Activated T-cell treated with anti-CD3 and anti-CD28 coated beads, Interleukin-2, amount 50 U/mL, for 24 hours (primary cell): ENCODE measurements around the gene GPR22.

Experiments used
- DNase-seq: peaks from one replicate; pipeline ENCODE4 v3.0.0-alpha.2; 2020
- H3K27ac Mint-ChIP-seq: 2 replicates; pipeline ENCODE4 v1.8.0; 2020; ENCODE audit warnings: mild to moderate bottlenecking, mixed read lengths
- H3K27me3 Mint-ChIP-seq: 2 replicates; pipeline ENCODE4 v1.8.0; 2020; ENCODE audit warnings: mixed read lengths
- H3K36me3 Mint-ChIP-seq: 2 replicates; pipeline ENCODE4 v1.8.0; 2020; ENCODE audit warnings: low read depth, mixed read lengths
- H3K4me1 Mint-ChIP-seq: 2 replicates; pipeline ENCODE4 v1.8.0; 2020; ENCODE audit warnings: low read depth, mixed read lengths
- H3K4me3 Mint-ChIP-seq: 2 replicates; pipeline ENCODE4 v1.8.0; 2020; ENCODE audit warnings: mild to moderate bottlenecking, moderate library complexity, mixed read lengths
- H3K9me3 Mint-ChIP-seq: 2 replicates; pipeline ENCODE4 v1.8.0; 2020; ENCODE audit warnings: mixed read lengths

Gene GPR22, protein sequence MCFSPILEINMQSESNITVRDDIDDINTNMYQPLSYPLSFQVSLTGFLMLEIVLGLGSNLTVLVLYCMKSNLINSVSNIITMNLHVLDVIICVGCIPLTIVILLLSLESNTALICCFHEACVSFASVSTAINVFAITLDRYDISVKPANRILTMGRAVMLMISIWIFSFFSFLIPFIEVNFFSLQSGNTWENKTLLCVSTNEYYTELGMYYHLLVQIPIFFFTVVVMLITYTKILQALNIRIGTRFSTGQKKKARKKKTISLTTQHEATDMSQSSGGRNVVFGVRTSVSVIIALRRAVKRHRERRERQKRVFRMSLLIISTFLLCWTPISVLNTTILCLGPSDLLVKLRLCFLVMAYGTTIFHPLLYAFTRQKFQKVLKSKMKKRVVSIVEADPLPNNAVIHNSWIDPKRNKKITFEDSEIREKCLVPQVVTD

DNA sequence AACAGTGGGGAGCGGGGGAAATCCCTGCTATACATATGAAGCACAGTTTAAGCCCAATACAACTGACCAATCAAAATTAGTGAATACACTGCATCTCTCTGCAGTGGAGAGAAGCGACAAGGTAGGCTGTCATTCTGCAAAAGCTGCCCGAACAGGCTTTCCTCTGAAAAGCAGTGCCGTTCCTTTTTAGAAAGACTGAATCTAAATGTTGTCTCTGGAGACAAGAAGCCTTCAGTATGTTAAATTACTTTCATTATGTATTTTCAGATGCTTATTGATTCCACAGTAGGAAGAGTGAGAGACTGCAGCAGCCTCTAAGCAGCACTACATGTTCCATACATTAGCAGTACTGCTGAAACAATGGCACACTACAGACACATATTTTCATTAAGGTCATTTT lies at the start of gene GPR22:
Gene GPR22 (plus strand): TSS at position 129 of the 400 bp plus-strand sequence. CDS start 4,004 bp downstream, outside the sequence.
- H3K9me3 Mint-ChIP-seq, result no peaks in the 10 kb centered on the region
- peaks cover 5% of the 10 kb centered on the region for H3K36me3 Mint-ChIP-seq
- DNase-seq, result no peak
- H3K4me3 Mint-ChIP-seq, result no peak within 1 kb of the TSS
- H3K27me3 Mint-ChIP-seq, result no peaks in the 10 kb centered on the region
- no peak within 1 kb of the TSS for H3K27ac Mint-ChIP-seq
- peaks cover 2% of the 10 kb centered on the region for H3K4me1 Mint-ChIP-seq

DNA sequence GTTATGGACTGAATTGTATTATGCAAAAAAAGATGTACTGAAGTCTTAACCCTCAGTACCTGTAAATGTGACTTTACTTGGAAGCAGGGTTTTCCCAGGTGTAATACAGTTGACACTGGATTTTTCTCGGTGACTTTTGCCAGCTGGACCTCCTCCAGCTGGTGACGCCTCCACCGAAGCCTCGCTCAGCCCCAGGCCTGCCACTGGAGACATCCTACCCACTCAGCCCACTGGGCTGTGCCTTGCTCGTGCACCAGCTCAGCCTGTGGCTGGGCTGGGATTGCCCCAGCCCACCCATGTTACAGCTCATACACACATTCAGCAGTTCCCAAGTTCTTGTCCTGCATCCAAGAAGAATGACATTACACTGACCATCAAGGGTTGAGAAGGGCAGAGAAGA lies 42.4 kb upstream of the GPR22 start:
- Mint-ChIP-seq H3K36me3 (peaks cover 43% of the 10 kb centered on the region), H3K27me3 (no peaks in the 10 kb centered on the region), H3K4me1 (peaks cover 16% of the 10 kb centered on the region), H3K27ac (no peak overlapping the region), H3K9me3 (peaks cover 2% of the 10 kb centered on the region), H3K4me3 (no peak overlapping the region)
- DNase-seq, result no peak

DNA sequence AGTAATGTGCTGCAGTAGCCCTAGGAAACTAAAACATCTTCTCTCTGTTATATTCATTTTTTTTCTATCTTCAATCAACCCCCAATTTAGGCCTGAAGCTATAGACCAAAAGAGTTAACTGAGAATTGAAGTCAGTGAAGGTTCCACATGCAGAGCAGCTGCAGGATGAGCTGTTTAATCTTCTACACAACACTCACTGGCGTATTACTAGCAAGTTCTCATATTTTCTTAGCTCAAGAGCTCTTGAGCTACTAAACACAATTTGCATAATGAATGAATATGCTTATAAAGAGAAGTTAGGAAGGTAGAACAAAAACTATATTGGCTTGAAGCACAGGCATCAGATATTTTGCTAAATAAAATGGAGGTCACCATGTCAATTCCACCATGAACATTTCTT lies 41.2 kb upstream of the GPR22 start:
- Mint-ChIP-seq H3K36me3 (peaks cover 46% of the 10 kb centered on the region), H3K9me3 (peaks cover 5% of the 10 kb centered on the region), H3K4me1 (peaks cover 14% of the 10 kb centered on the region), H3K27me3 (no peaks in the 10 kb centered on the region), H3K27ac (no peak overlapping the region), H3K4me3 (no peak overlapping the region)
- DNase-seq, result no peak

DNA sequence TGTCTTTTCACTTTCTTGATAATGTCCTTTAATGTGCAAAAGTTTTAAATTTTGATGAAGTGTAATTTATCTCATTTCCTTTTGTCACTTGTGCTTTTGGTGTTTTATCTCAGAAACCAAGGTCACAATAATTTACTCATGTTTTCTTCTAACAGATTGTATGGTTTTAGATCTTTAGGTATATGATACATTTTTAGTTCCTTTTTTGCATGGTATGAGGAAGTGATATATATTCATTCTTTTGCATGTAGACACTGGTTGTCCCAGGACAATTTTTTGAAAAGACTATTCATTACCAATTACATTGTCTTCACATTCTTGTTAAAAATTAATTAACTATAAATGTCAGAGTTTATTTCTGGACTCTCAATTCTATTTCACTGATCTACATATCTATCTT lies 39.8 kb upstream of the GPR22 start:
- Mint-ChIP-seq H3K36me3 (peaks cover 51% of the 10 kb centered on the region), H3K27me3 (no peaks in the 10 kb centered on the region), H3K4me1 (peaks cover 15% of the 10 kb centered on the region), H3K4me3 (no peak overlapping the region), H3K27ac (no peak overlapping the region), H3K9me3 (peaks cover 9% of the 10 kb centered on the region)
- DNase-seq, result no peak

DNA sequence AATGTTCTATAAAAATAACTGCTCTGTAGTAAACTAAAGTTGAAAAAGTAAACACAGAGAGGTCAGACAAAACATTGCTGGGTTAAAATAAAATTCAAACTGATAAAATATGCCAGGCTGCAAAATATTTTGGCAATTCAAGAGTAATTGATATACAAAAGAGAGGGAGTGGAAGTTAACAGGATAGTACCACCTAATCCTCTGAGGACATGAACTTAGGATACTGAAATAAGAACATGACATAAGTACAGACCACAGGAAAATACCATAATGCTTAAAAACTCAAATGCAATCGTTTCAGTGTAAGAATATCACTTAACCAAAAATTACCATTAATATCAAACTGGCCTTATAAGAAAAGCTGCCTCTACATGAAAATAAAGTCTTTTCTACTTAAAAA lies 37.6 kb upstream of the GPR22 start:
- H3K27ac Mint-ChIP-seq, result no peak overlapping the region

DNA sequence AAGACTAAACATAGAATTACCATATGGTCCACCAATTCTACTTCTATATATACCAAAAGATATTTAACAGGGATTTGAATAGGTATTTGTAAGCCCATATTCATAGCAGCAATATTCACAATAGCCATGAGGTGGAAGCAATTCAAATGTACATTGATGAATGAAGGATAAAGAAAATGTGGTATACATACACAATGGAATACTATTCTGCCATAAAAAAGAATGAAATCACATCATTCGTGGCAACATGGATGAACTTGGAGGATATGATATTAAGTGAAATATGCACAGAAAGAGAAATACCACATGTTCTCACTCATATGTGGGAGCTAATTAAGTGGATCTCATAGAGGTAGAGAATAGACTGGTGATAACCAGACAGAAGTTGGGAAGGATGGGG lies 34.1 kb upstream of the GPR22 start:
- H3K36me3 Mint-ChIP-seq, result peaks cover 34% of the 10 kb centered on the region
- H3K27me3 Mint-ChIP-seq, result no peaks in the 10 kb centered on the region
- H3K4me3 Mint-ChIP-seq, result no peak overlapping the region
- peaks cover 8% of the 10 kb centered on the region for H3K4me1 Mint-ChIP-seq
- H3K9me3 Mint-ChIP-seq, result peaks cover 13% of the 10 kb centered on the region
- DNase-seq, result no peak
- H3K27ac Mint-ChIP-seq, result no peak overlapping the region

More for the DNA sequence above, 37.6 kb upstream of the GPR22 start:
- Mint-ChIP-seq H3K9me3 (peaks cover 15% of the 10 kb centered on the region), H3K4me3 (no peak overlapping the region), H3K36me3 (peaks cover 53% of the 10 kb centered on the region), H3K4me1 (peaks cover 15% of the 10 kb centered on the region), H3K27me3 (no peaks in the 10 kb centered on the region)
- DNase-seq, result no peak

DNA sequence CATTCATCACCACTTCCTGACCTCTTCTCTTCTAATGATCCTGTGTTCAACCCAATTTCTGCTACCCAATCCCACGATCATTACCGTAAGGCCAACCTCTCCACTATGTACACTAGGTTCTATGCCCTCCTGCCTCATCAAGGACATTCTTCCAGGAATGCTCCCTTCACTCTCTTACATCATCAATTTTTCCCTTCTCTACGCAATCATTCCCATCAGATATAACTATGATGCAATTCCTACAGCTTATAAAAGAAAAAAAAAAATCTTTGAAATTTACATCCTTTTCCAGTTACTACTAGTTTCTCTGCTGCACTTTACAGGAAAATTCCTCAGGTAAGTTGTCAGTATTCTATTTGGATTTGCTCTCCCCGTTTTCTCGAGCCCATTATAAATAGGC lies 30.8 kb upstream of the GPR22 start:
- no peak overlapping the region for H3K27ac Mint-ChIP-seq
- no peaks in the 10 kb centered on the region for H3K27me3 Mint-ChIP-seq
- peaks cover 9% of the 10 kb centered on the region for H3K4me1 Mint-ChIP-seq
- peaks cover 37% of the 10 kb centered on the region for H3K36me3 Mint-ChIP-seq
- H3K9me3 Mint-ChIP-seq, result peaks cover 8% of the 10 kb centered on the region
- DNase-seq, result no peak
- H3K4me3 Mint-ChIP-seq, result no peak overlapping the region

DNA sequence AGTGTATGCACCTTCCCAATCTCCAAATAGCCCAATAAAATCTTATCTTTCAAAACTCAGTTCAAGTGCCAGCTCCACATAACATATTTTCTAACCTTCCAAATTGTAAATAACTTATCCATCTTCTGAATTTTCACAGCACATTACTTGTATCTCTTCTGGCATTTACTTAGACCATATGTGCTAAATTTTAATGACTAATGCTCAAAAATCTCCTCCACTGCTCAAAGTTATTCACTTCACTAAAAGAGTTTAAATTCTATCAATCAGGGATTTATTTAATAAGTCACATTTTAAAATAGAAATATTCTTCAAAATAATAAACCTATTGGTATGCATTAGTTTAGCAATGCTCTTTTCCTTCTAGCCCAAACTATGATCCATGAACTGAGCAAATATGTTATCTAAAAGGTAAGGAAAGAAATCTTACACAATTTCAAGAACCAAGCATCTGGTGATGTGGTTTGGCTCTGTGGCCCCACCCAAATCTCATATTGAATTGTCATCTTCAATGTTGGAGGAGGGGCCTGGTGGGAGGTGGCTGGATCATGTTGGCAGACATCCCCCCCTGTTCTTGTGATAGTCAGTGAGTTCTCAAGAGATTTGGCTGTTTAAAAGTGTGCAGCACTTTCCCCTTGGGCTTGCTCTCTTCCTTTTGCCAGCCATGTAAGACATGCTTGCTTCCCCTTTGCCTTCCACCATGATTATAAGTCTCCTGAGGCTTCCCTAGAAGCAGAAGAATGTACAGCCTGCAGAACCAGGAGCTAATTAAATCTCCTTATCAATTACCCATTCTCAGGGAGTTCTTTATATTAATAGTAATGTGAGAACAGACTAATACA lies 28.1 kb upstream of the GPR22 start:
- Mint-ChIP-seq H3K27me3 (no peaks in the 10 kb centered on the region), H3K9me3 (no peaks in the 10 kb centered on the region), H3K4me1 (peaks cover 16% of the 10 kb centered on the region), H3K4me3 (no peak overlapping the region), H3K36me3 (peaks cover 28% of the 10 kb centered on the region), H3K27ac (no peak overlapping the region)
- DNase-seq, result no peak

DNA sequence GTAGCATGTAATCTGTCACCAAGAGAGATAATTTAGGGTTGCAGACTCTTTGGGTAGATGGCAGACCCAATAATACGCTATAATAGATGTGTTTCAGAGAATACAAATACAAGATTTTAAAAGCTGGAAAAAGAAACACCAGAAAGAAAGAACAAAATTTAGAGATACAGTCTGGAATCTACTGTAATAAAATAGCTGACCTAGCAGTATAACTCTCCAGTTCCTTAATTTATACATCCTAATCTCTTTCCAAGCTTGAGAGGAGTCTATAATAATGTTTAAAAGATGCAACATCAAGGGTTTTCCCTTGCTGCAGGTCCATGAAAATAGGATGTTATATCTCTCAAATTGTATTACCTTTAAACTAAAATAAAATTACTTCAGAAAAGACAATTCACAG lies 27.2 kb upstream of the GPR22 start:
- DNase-seq, result no peak
- peaks cover 21% of the 10 kb centered on the region for H3K4me1 Mint-ChIP-seq
- no peak overlapping the region for H3K4me3 Mint-ChIP-seq
- no peak overlapping the region for H3K27ac Mint-ChIP-seq
- H3K9me3 Mint-ChIP-seq, result no peaks in the 10 kb centered on the region
- peaks cover 28% of the 10 kb centered on the region for H3K36me3 Mint-ChIP-seq
- H3K27me3 Mint-ChIP-seq, result no peaks in the 10 kb centered on the region

DNA sequence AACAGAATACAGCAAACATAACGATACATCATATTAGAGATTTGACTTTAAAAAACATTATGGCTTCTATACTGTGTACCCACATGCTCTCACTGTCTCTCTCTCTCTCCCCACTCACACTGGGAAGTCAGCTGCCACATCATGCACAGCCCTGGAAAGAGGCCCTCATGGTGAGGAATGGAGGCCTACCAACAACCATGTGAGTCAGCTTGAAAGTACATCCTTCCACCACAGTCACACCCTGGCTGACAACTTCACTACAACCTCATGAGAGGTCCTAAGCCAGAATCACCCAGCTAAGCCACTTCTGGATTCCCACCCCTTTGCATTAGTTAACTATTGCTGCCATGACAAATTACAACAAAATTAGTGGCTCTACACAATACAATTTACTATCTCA lies 23.3 kb upstream of the GPR22 start:
- H3K27ac Mint-ChIP-seq, result no peak overlapping the region
- H3K4me3 Mint-ChIP-seq, result no peak overlapping the region
- H3K36me3 Mint-ChIP-seq, result peaks cover 44% of the 10 kb centered on the region
- H3K9me3 Mint-ChIP-seq, result no peaks in the 10 kb centered on the region
- no peaks in the 10 kb centered on the region for H3K27me3 Mint-ChIP-seq
- peaks cover 23% of the 10 kb centered on the region for H3K4me1 Mint-ChIP-seq
- DNase-seq, result no peak

DNA sequence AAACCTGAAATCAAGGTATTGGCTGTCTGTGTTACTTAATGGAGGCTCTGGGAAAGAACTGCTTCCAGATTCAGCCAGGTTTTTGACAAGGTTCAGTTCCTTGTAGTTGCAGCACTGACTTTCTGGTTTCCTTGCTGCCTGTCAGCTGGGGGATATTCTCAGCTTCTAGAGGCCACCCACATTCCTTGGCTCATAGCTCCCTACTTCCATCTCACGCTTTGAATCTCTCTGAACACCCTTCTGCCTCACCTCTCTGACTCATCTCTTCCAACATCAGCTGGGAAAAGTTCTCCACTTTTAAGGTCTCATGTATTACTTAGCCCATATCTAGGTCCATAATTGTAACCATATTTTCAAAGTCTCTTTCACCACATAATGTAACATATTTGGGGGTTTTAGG lies 22.9 kb upstream of the GPR22 start:
- Mint-ChIP-seq H3K4me3 (no peak overlapping the region), H3K27me3 (no peaks in the 10 kb centered on the region), H3K36me3 (peaks cover 41% of the 10 kb centered on the region), H3K9me3 (no peaks in the 10 kb centered on the region), H3K27ac (no peak overlapping the region), H3K4me1 (peaks cover 22% of the 10 kb centered on the region)
- no peak for DNase-seq

DNA sequence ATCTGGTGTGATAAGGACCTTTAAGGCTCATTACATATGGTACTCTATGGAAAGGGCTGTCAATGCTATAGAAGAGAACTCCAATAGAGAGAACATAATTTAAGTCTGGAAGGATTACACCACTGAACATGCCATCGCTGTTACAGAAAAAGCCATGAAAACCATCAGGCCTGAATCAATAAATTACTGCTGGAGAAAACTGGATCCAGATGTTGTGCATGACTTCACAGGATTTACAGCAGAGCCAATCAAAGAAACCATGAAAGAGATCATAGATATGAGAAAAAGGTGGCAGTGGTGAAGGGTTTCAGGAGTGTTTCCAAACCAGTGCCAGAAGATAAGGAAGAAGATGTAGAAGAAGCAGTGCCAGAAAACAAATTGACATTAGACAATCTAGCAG lies 18.9 kb upstream of the GPR22 start:
- no peak overlapping the region for H3K27ac Mint-ChIP-seq
- no peak for DNase-seq
- H3K4me3 Mint-ChIP-seq, result no peak overlapping the region
- H3K27me3 Mint-ChIP-seq, result no peaks in the 10 kb centered on the region
- H3K36me3 Mint-ChIP-seq, result peaks cover 39% of the 10 kb centered on the region
- peaks cover 18% of the 10 kb centered on the region for H3K4me1 Mint-ChIP-seq
- H3K9me3 Mint-ChIP-seq, result no peaks in the 10 kb centered on the region

DNA sequence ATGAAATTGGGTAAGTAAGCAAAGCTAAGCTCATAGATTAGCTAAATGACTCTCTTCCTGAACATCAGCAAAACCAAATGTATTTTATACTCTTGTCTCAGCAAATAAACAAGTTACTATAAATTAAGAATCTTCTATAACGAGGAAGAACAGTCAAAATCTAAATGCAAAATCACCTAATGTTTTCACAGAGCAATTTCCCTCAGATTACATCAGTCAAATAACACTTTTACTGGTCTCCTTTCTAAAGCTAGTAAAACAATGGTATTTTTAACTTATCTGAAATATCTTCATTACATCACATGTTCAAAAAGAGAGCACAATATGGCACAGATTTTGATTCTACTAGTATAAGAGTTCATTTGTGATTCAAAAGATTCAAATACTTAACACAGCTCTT lies 16.5 kb upstream of the GPR22 start:
- peaks cover 7% of the 10 kb centered on the region for H3K4me1 Mint-ChIP-seq
- H3K27ac Mint-ChIP-seq, result no peak overlapping the region

DNA sequence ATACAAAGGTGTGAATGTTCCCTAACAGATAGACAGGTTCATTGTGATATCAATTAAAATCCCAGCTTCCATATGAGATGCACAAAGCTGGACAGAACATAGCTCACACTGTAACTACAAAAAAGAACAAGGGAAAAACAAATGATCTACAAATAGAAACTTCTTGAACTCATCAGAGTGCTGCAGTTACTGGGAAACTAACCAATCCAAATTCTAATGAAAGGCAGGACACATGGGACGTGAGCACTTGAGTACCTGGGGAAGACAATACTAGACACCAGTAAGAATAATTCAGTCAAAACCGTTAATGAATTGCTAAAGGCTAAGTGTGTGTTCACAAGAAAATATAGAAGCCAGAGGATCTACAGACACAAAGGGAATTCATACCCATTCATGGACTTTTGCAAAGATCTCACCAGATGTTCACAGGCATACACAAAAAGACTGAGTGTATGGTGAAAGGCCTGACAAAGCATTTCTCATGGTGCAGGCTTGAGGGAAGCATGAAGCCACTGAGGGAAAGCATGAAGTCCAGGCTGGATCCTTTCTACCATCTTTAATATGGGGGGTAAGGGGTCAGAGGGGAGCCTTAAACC lies 7.8 kb upstream of the GPR22 start:
- no peaks in the 10 kb centered on the region for H3K9me3 Mint-ChIP-seq
- peaks cover 23% of the 10 kb centered on the region for H3K36me3 Mint-ChIP-seq
- DNase-seq, result no peak
- no peak overlapping the region for H3K27ac Mint-ChIP-seq
- no peaks in the 10 kb centered on the region for H3K4me1 Mint-ChIP-seq
- no peak overlapping the region for H3K4me3 Mint-ChIP-seq
- H3K27me3 Mint-ChIP-seq, result no peaks in the 10 kb centered on the region

More for the DNA sequence above, 16.5 kb upstream of the GPR22 start:
- peaks cover 50% of the 10 kb centered on the region for H3K36me3 Mint-ChIP-seq
- H3K9me3 Mint-ChIP-seq, result no peaks in the 10 kb centered on the region
- no peak for DNase-seq
- H3K27me3 Mint-ChIP-seq, result no peaks in the 10 kb centered on the region
- no peak overlapping the region for H3K4me3 Mint-ChIP-seq
